ENCODE data around the gene GPR137B. TPM values are rescaled to one million over a fixed set of nuclear protein-coding genes. Genes with fewer than 3 reads are reported as not detected.

GPR137B gene
- total and polyA plus RNA-seq, 3 donors from 2014 or later, result 8.4 to 18.3 (median 13.3) TPM

DNA sequence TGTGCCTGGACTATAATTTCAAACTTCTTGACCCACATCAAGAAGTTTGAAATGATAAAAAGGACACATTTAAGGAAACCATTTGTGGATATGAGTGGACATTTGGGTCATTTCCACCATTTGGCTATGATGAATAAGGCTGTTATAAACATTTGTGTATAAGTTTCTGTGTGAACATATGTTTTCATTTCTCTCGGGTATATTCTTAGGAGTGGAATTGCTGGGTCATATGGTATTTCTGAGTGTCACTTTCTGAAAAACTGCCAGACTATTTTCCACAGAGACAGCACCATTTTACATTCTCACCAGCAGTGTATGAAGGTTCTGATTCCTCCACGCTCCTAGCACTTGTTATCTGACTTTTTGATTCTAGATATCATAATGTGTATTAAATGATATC, 50.8 kb downstream of the GPR137B start:
- TF ChIP-seq POLR2A (IDR thresholded peaks at IDR 0.05) (no peak), CTCF (IDR thresholded peaks at IDR 0.05) (no peak)
- no peaks in the 10 kb centered on the region for H3K36me3 ChIP-seq (ENCODE audit: low read depth, missing control alignments)

GRCh38 chr1:236200925-236201324, 58.6 kb downstream of the GPR137B start:
- H3K4me1 ChIP-seq, result no peaks in the 10 kb centered on the region
- no peak for DNase-seq
- H3K9me3 ChIP-seq, result no peaks in the 10 kb centered on the region
- no peaks in the 10 kb centered on the region for H3K27me3 ChIP-seq
- no peak overlapping the region for H3K27ac ChIP-seq
- H3K36me3 ChIP-seq (ENCODE audit: low read depth, missing control alignments), result no peaks in the 10 kb centered on the region
- H3K4me3 ChIP-seq, result no peak overlapping the region
- intact Hi-C loops (cut with DNase I; ENCODE audit: low total_unique reads), result no loop called here
- TF ChIP-seq CTCF (IDR thresholded peaks at IDR 0.05), result no peak
- TF ChIP-seq POLR2A (IDR thresholded peaks at IDR 0.05), result no peak

More for the DNA sequence above, 50.8 kb downstream of the GPR137B start:
- no peaks in the 10 kb centered on the region for H3K27me3 ChIP-seq
- WGBS, 2 donors, result 90 to 93% methylated on average over 2 of the region's 2 CpGs
- intact Hi-C loops (cut with DNase I; ENCODE audit: low total_unique reads), result no loop called here
- DNase-seq, result no peak
- H3K9me3 ChIP-seq, result no peaks in the 10 kb centered on the region
- H3K4me3 ChIP-seq, result no peak overlapping the region
- H3K27ac ChIP-seq, result no peak overlapping the region
- no peaks in the 10 kb centered on the region for H3K4me1 ChIP-seq

DNA sequence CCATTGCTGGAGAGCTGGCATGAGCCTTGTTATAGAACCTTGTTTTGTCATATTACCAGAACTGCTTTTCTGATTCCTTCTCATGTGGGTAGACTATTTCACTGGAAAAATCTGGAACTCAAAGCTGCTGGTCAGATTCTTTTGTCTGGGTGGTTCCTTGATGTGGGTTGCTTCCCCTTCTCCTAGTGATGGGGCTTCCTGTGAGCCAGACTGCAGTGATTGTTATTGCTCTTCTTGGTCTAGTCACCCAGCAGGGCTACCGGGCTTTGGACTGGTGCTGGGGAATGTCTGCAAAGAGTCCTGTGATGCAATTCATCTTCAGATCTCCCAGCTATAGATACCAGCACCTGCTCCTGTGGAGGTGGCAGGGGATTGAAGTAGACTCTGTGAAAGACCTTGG, 59.4 kb downstream of the GPR137B start:
- Histone ChIP-seq H3K36me3 (ENCODE audit: low read depth, missing control alignments) (no peaks in the 10 kb centered on the region), H3K27me3 (no peaks in the 10 kb centered on the region), H3K4me3 (no peak overlapping the region), H3K9me3 (no peaks in the 10 kb centered on the region), H3K27ac (no peak overlapping the region), H3K4me1 (no peaks in the 10 kb centered on the region)
- TF ChIP-seq CTCF (IDR thresholded peaks at IDR 0.05), result no peak
- TF ChIP-seq POLR2A (IDR thresholded peaks at IDR 0.05), result no peak
- 100% methylated on average over 1 of the region's 1 CpG for WGBS, 2 donors
- intact Hi-C loops (cut with DNase I; ENCODE audit: low total_unique reads), result no loop called here
- DNase-seq, result no peak

DNA sequence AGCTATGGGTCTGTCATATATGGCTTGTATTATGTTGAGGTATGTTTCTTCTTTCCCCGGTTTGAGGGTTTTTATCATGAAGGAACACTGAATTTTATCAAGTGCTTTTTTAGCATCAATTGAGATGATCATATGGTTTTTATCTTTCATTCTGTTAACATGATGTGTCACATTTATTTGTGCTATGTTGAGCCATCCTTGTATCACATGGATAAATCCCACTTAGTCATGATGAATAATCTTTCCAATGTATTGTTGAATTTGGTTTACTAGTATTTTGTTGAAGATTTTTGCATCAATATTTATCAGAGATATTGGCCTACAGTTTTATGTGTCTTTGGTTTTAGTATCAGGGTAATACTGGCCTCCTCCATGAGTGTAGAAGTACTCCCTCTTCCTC, 61.7 kb downstream of the GPR137B start:
- intact Hi-C loops (cut with DNase I; ENCODE audit: low total_unique reads), result no loop called here
- Histone ChIP-seq H3K9me3 (no peaks in the 10 kb centered on the region), H3K27me3 (no peaks in the 10 kb centered on the region), H3K27ac (no peak overlapping the region), H3K36me3 (ENCODE audit: low read depth, missing control alignments) (no peaks in the 10 kb centered on the region), H3K4me1 (no peaks in the 10 kb centered on the region), H3K4me3 (no peak overlapping the region)
- 88 to 93% methylated on average over 1 of the region's 1 CpG for WGBS, 2 donors
- TF ChIP-seq POLR2A (IDR thresholded peaks at IDR 0.05) (no peak), CTCF (IDR thresholded peaks at IDR 0.05) (no peak)
- no peak for DNase-seq

DNA sequence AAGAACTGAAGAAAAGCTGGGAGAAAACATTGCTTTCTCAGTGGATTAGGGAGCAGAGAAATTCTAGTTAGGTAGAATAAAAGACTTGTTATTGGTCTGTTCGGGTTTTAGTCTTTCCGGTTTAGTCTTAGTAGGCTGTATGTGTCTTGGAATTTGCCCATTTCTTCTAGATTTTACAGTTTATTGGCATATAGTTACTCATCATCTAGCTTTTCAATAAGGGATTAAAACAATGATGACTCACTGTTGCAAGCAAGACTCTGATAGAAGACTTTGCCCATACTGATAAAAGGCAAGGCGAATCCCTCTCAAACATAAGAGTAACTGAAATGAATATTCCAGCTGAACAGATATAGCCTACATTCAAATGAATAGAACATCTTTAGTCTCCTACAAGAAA, 62.3 kb downstream of the GPR137B start:
- TF ChIP-seq POLR2A (IDR thresholded peaks at IDR 0.05) (no peak), CTCF (IDR thresholded peaks at IDR 0.05) (no peak)
- Histone ChIP-seq H3K4me3 (no peak overlapping the region), H3K36me3 (ENCODE audit: low read depth, missing control alignments) (no peaks in the 10 kb centered on the region), H3K27ac (no peak overlapping the region), H3K27me3 (no peaks in the 10 kb centered on the region), H3K9me3 (no peaks in the 10 kb centered on the region), H3K4me1 (no peaks in the 10 kb centered on the region)
- intact Hi-C loops (cut with DNase I; ENCODE audit: low total_unique reads), result no loop called here
- DNase-seq, result no peak
- 94 to 97% methylated on average over 3 of the region's 3 CpGs for WGBS, 2 donors
